HG03066 (cell line): ENCODE results near the gene ATP10A.

ENCODE experiments used
- ATAC-seq: cut with Tn5 transposase; IDR thresholded peaks from one replicate; pipeline ENCODE4 v1.9.1; 2021; ENCODE audit warnings: low read depth; ENCODE audit not compliant: unreplicated experiment

The ATP10A gene

DNA sequence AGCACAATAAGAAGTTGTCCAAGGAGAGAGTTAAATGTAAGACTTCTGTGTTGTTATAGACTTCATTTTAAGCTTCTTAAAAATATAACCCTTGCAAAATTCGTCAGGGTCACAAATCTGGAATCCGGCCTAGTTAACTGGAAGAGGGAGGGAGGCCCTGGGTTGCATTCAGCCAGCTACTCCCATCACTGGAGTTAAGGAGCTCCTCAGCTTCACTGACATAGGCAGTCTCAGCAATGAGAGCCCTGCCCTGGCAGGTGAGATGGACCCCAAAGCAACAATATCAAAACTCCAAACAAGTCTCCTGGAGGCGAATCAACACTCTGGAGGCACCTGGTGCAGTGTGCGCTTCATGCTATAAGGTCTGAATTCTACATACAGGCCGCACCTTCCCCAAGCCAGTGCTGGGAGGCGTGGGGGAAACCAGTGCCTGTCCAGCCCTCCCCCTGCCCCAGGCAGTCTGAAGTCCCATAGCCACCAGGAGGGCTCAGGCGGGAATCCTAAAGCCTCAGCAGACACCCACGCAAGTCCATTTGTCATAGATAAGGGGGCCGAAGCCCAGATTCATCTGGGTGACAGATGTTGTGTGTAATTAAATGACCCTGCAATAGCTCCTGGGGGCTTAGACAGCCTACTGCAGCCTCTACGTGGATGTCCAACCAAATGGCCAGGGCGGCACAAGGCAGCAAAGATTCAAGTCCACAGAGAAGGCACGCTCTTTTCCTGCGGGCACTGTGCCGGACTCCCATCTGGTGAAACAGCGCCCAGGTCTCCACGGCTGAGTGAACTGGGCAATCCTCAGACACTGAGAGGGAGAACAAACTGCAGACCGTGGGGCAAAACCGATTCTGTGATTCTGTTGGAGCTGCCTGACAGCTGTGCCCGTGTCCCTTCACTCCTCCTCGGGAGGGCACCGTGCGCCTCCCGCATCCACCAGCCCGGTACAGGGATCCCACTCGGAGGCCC lies 64.9 kb downstream of the ATP10A start:
- ATAC-seq = no peak

DNA sequence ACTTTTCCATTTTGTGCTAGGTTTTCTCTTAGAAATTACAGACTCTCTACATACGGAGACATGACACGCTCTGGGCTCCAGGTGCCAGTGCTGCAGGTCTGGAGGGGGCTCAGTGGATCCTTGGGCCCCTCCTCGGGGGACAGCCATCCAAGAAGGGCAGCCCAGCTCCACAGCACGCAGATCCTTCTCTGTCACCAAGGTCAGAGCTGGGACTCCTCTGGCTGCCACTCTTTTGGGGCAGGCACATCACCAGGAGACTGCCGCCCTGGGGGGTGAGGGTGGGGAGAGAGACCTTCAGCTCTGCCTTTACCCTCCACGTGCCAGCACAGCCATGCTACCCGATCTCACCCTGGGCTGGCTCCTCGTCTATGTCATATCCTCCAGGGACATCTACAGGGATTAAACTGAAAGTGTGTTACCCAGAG lies 65.6 kb downstream of the ATP10A start:
- ATAC-seq = no peak

DNA sequence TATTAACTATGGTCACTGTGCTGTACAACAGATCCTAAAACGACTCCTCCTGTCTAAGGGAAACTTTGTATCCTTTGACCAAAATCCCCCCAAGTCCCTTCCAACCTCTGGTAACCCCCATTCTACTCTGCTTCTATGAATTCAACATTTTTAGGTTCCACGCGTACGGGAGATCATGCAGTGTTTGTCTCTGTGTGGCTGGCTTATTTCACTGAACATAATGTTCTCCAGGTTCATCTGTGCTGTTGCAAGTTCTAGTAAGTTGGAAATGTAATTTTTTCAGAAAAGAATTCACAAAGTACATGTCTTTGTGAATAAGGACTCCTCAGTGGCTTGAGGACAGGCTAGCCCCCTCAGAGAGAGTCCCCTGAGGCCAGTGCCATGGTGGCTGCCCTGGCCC lies 66.1 kb downstream of the ATP10A start:
- ATAC-seq = no peak

DNA sequence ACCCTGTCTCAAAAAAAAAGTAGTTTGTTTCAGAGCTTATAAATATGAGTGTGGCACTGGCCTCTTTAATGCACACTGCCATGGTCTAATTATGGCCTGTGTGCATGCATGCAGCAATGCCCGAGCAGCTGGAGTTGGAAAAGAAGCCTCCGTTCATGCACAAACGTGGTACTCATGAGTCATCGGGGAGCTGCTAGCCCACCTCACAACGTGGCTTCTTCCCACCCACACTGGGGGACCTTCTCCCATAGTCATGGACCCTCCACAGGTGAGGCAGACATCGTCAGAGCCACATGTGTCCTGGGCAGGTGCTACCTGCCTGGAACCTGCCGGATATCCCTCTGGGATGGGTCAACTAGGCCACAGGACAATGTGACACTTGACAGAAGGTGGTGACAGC lies 66.7 kb downstream of the ATP10A start:
- no peak for ATAC-seq

DNA sequence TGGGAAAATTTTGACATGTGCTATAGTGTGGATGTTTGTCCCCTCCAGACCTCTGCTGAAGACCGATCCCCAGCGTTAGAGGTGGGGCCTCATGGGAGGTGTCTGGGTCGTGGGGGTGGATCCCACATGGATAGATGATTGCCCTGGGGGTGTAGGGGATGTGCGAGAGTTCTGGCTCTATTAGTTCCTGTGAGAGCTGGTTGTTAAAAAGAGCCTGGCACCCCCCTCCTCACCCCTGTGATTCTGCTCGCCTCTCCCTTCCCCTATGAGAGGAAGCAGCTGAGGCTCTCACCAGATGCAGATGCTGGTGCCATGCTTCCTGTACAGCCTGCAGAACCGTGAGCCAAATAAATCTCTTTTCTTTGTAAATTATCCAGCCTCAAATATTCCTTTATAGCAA lies 67.4 kb downstream of the ATP10A start:
- no peak for ATAC-seq

DNA sequence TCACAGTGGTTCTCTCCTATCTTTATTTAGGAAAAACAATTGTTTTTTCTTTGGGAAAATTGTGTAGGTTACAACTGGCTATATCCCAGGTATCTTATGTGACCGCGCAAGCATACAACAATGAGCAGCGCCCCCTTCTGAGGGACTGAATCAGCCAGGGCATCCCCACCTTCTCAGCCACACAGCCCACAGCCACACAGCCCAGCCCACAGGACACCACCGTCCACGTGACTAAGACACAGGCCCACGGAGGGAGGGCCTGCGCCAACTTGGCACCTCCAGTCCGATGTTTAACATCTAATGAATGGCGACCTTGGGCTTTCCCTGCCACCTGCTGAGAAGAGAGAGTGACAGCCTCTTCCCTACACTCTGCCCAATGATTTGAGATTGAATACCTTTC lies 68.1 kb downstream of the ATP10A start:
- ATAC-seq = no peak

DNA sequence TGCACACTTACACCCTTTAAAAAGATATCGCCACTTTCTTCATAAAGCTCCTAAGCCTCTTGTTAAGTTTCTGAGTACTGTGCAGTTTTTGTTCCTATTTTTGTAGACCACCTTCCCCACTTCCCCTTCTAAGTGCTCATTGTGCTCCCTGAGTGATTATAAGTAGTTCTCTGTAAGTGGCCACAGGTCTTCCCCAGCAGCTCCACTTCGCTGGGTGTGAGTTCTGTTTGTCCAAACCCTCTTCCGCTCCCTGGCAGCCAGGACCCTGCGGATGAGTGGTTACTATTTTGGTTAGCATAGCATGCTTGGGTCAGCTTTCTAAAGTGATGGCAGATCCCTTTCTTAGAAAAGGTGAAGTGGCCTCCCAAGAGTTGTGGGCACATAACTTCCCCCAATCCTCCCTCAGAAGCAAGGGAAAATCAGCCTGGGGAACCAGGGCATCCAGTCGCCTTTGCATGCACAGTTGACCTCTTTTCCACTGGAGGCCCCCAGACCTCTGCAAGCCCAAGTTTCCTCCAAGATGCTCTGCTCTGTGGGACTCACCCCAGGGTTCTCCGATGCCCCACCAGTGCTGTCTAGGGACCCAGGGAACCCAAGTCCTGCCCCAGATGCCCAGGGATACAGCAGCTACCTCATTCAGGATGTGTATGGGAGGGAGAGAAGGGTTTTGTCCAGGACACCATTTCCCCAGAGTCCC lies 69.6 kb downstream of the ATP10A start:
- peak; percentile 77 for ATAC-seq

DNA sequence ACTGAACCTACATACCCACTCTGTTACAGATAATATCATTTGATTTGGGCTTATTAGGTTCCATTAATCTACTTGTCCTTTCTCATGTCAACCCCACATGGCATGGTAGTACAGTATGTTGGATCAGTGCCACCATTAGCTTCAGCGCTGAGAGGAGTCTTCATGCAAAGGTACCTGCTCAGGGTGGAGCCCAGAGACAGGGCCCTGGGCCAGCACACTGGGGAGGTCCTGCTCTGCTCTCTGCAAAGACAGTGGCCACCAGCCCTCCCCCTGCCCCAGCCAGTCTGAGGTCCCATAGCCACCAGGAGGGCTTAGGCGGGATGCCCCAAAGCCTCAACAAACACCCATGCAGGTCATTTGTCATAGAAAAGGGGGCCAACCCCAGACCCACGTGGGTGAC lies 71.0 kb downstream of the ATP10A start:
- no peak for ATAC-seq

DNA sequence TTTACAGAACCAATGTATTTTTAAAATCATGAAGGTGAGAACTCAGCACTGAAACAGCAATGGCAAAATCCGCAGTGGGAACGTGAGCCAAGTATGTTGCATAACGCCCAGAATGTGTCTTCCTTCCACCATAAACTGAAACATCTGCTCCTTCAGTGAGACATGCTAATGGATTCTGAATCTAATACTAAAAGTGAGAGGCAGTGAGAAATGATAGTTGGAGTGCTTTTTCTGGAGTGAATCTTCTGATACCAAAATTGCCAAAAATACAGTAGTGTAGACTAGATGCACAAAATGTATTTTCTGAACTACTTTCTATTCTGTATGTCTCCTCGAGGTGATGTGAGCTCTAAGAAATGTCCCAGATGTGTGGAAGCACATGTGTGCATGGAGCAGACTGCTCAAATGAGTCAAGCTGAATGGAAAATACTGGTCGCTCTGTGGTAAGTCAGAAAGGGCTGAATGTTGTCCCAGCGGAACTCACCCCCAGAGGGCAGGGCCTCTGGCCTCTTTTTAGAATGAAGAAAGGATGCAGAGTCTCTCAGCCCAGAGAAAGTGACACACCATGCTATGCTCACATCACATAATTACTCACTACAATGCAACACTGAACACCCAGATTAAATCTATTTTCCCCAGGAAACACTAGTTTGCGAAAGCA lies 73.0 kb downstream of the ATP10A start:
- no peak for ATAC-seq

DNA sequence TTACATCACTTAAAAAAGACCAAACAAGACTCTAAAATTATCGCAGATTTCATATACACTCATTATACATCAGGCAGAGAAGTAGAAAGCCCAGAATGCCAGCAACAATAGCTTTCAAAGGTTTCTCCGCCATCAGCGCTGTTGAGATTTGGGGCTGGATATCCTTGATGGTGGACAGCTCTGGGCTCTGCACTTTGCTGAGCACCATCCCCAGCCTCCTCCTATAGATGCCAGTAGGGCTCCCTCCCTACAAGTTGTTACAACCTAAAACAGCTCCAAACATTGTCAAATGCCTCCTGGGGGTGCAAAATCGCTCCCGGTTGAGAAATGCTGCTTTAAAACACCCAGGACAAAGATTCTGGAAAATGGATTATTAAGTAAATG lies 73.5 kb downstream of the ATP10A start:
- no peak for ATAC-seq

DNA sequence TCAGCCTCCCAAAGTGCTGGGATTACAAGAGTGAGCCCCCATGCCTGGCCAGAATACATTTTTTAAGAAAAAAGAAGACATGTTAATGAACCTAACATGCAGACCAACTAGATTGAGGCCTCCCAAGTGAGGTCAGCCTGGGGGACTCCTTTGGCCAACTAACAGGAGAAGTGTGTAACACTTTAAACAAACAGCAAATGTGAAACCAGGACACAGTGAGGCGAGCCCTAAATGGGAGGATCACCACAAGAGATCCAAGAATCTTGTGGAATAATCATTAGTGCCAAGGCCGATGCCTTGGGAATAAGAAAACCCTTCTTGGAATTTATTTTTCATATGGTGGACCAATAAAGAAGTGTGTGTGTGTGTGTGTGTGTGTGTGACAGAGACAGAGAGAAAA lies 73.9 kb downstream of the ATP10A start:
- ATAC-seq = no peak

DNA sequence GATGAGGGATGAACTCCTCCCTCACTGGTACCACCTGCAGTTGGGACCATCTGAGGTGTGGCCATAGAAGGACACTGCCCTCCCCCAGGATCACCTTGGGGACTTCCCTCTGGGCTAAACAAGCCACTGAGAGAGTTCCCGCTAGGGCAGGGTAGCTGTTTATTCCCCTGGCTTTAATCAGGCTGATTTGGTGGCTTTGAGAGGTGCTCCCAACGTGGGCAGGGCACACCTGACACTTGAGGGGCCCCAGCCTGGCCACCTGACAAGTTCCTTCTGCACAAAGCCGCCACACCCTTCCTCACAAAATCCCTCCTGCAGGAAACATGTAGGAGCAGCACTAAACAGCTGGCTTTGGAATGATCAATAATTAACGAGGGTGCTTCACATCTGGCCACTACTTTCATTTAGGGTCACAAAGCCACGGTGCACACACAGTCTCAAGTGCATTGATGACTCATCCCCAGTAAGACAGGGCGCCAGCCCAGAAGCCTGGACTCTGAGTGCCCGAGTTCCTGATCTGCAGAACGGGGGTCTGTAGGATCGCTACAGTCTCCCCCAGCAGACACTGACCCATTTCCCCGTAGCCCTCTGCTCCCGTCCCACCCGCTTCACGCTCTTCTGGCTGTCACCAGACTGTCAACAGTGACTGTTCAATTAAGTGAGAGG lies 75.1 kb downstream of the ATP10A start:
- ATAC-seq = no peak

DNA sequence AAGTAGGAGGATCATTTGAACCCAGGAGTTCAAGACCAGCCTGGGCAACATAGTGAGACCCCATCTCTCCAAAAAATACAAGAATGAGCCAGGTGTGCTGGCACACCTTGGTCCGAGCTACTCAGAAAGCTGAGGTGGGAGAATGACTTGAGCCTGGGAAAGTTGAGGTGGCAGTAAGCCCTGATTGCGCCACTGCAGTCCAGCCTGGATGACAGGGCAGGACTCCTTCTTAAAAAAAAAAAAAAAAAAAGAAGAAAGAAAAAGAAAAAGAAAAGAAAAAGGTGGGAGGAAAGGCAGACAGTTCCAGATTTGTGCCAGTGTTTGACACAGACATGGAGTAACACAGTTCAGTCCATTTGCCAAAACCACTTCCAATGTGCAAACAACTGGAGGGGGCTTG lies 75.7 kb downstream of the ATP10A start:
- no peak for ATAC-seq

DNA sequence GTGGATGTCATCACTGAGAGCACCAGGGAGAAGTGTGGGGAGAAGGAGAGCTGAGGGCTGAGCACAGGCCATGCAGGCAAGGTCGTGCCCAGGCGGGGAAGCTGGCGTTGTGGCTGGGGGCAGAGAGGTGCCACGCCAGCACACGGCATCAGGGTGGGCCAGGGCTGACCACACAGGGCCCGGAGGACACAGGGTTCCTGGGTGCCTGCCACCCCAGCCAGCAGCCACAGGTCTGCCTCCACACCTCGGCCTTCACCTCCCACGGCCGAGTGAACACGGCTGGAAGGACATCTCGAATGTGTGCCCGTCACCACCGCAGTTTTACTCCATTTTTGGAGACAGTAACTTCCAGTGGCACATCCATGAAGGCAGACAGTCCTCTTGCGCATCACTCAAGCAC lies 77.1 kb downstream of the ATP10A start:
- ATAC-seq = no peak

DNA sequence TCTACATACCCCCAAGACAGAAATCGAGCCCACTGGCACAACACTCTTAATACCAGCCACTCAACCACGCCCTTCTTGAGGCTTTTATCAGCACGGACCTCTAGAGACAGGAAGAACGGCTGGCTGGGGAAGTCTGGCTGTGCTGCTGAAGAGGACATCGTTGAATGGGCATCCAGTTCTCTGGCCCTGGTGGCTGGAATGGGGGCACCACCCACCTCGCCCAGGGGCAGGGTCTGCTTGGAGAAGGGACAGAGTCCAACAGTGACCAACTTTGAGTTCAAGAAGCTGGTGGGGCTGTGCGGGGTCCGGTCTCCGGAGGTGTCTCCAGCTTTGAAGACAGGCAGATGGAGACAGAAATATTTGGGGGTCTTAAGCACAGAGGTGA lies 77.5 kb downstream of the ATP10A start:
- ATAC-seq = no peak

DNA sequence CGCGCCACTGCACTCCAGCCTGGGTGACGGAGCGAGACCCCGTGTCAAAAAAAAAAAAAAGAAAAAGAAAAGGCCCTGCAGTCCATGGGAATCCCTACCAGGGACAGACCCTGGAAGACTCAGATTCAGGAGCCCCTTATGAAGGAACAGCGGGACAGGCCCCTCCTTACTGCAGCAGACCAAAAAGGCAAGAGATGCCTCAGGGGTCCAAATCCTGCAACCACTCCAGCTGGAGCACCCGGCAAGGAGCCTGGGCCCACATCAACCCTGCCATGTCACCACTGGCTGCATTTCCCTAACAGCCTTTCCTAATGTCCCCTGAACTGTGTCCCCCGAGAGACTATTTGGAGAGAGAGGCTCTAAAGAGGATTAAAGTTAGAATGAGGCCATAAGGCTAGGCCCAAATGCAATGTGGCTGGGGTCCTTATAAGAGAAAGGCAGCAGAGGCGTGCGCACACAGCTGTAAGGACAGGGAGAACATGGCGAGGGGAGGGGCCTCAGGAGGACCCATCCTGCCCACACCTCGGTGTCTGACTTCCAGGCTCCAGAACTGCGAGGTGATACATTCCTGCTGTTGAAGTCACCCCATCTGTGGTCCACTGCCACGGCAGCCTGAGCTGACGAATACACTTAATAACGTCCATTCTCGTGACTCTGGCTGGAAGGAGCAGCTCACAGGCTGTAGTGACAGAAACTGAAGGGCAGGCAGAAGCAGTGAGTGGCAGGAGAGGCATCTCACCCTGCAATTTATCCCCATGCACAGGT lies 78.1 kb downstream of the ATP10A start:
- ATAC-seq = no peak

DNA sequence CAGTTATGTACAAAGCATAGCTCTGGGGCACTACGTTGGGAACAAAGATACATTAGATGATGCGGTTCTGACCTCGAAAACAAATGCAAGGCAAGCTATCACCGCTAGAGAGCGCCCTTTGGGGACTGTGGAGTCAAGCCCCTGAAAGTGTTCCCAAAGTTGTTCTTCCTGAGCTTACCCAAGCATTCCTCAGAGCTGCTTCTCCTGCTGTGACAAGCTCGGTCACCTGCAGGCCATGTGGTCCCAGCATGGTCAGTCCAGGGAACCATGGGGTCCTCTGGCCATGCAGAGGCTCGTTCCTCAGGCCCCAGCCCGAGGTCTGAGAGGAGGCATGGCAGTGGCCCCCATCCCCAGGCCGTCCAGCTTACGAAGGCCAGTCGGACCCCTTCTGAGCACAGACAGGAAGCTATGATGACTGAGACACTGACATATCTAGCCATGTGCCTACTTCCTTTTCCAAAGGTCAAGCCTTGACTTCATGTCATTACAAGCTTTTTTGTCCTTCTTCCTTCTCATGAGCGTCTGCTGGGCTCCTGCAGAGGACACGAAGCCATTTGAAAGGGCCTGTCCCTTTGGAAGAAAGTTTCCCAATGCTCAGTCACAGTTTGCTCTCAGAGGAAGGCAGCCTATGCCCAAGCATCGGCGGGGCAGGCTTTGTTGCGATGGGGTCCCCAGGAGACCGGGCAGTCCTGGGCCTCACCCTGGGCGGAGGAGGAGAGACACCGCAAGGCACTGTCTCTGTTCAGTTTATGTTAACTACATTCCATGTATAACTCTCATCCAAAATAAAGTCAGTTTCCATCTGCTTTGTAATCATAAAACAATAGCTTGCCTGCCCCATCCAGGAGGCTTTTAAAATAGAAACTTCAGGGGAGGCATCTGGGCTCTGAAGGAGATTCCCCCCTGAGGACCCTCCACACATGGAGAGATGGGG lies 79.3 kb downstream of the ATP10A start:
- no peak for ATAC-seq

DNA sequence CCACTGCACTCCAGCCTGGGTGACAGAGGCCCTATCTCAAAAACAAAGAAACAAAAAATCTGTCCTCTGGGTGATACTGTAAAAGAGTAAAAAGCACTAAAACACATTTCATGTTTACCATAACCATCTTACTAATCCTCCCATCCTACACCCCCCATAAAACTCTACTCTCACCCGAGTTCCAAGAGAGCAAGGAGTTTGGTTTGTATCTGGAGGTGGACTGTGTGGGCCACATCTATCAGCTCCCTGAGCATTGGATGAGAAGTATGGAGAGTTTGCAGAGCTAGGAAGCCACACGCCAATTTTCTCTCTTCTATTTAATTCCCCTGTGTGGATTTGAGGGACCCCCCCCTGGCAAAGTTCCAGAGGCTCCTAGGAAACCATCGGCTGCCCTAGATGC lies 80.0 kb downstream of the ATP10A start:
- ATAC-seq = no peak
